Mesenchymal stem cell (in vitro differentiated cells and primary cell): Measurements from ENCODE around the gene IL4I1.

Experiments
- DNase-seq: peaks from one replicate; pipeline ENCODE4 v3.0.0-alpha.2; 2013
- H2AFZ ChIP-seq: one replicate; pipeline ENCODE4 v1.6.1; 2013; ENCODE audit warnings: low read depth, mild to moderate bottlenecking, control low read depth, inconsistent platforms, low read length, moderate library complexity
- H2AK5ac ChIP-seq: 2 replicates; pipeline ENCODE4 v1.6.1; 2013; ENCODE audit warnings: low read length, moderate library complexity, mild to moderate bottlenecking, inconsistent platforms; ENCODE audit not compliant: severe bottlenecking
- H2BK120ac ChIP-seq: one replicate; pipeline ENCODE4 v1.6.1; 2013; ENCODE audit warnings: low read depth, mild to moderate bottlenecking, inconsistent platforms, low read length, moderate library complexity
- H2BK12ac ChIP-seq, 2 experiments: one replicate each; pipeline ENCODE4 v1.6.1; 2013; ENCODE audit warnings: inconsistent platforms in 2 of 2, low read length in 2 of 2, mild to moderate bottlenecking in 2 of 2, moderate library complexity in 2 of 2, control low read depth in 1 of 2
- H2BK15ac ChIP-seq: one replicate; pipeline ENCODE4 v1.6.1; 2013; ENCODE audit warnings: mild to moderate bottlenecking, low read depth, inconsistent platforms; ENCODE audit not compliant: poor library complexity, severe bottlenecking
- H2BK5ac ChIP-seq: 2 replicates; pipeline ENCODE4 v1.6.1; 2013; ENCODE audit warnings: low read depth, mild to moderate bottlenecking, low read length, control low read depth, inconsistent platforms; ENCODE audit not compliant: poor library complexity, severe bottlenecking
- H3K14ac ChIP-seq, 2 experiments: one replicate each; pipeline ENCODE4 v1.6.1; 2013; ENCODE audit warnings: inconsistent platforms in 2 of 2, low read length in 2 of 2, control low read depth in 1 of 2, mild to moderate bottlenecking in 1 of 2, moderate library complexity in 1 of 2
- H3K18ac ChIP-seq, 2 experiments: one replicate each; pipeline ENCODE4 v1.6.1; 2013; ENCODE audit warnings: inconsistent platforms in 2 of 2, low read length in 2 of 2, control low read depth in 1 of 2, low read depth in 1 of 2, mild to moderate bottlenecking in 1 of 2
- H3K23ac ChIP-seq, 2 experiments: one replicate each; pipeline ENCODE4 v1.6.1; 2013; ENCODE audit warnings: inconsistent platforms in 2 of 2, low read length in 2 of 2, mild to moderate bottlenecking in 2 of 2, moderate library complexity in 2 of 2, control low read depth in 1 of 2
- H3K27ac ChIP-seq: 2 replicates; pipeline ENCODE4 v1.5.1; 2013; ENCODE audit warnings: mild to moderate bottlenecking, moderate library complexity, low read length, control low read depth, inconsistent platforms; ENCODE audit not compliant: poor library complexity, severe bottlenecking
- H3K27me3 ChIP-seq, 2 experiments: 2 replicates each; pipeline versions ENCODE4 v1.6.1 to v1.7.0; 2013; ENCODE audit warnings: low read length in 2 of 2, mild to moderate bottlenecking in 2 of 2, moderate library complexity in 2 of 2, control low read depth in 1 of 2, inconsistent platforms in 1 of 2; ENCODE audit not compliant: control insufficient read depth in 1 of 2, insufficient read depth in 1 of 2
- H3K36me3 ChIP-seq, 2 experiments: 2 replicates each; pipeline versions ENCODE4 v1.6.1 to v1.7.0; 2013; ENCODE audit warnings: low read length in 2 of 2, control low read depth in 1 of 2, inconsistent platforms in 1 of 2, low read depth in 1 of 2, mild to moderate bottlenecking in 1 of 2; ENCODE audit not compliant: insufficient read depth in 2 of 2, control insufficient read depth in 1 of 2
- H3K4ac ChIP-seq, 2 experiments: one replicate each; pipeline ENCODE4 v1.6.1; 2013; ENCODE audit warnings: inconsistent platforms in 2 of 2, low read length in 2 of 2, mild to moderate bottlenecking in 2 of 2, moderate library complexity in 2 of 2, control low read depth in 1 of 2, low read depth in 1 of 2
- H3K4me1 ChIP-seq: 2 replicates; pipeline ENCODE4 v1.6.1; 2013; ENCODE audit warnings: low read depth, low read length, control low read depth; ENCODE audit not compliant: control insufficient read depth, insufficient read depth
- H3K4me2 ChIP-seq: 2 replicates; pipeline ENCODE4 v1.6.1; 2013; ENCODE audit warnings: low read length, mild to moderate bottlenecking, inconsistent platforms; ENCODE audit not compliant: poor library complexity, severe bottlenecking
- H3K4me3 ChIP-seq, 2 experiments: 2 replicates each; pipeline versions ENCODE4 v1.5.1 to v1.7.0; 2013; ENCODE audit warnings: low read length in 2 of 2, mild to moderate bottlenecking in 2 of 2, control low read depth in 1 of 2, low read depth in 1 of 2; ENCODE audit not compliant: insufficient read depth in 1 of 2
- H3K79me1 ChIP-seq: replicated peaks from 2 replicates; pipeline ENCODE4 v1.6.1; 2013; ENCODE audit warnings: mild to moderate bottlenecking, control low read depth, low read length, inconsistent platforms; ENCODE audit not compliant: poor library complexity, severe bottlenecking
- H3K9ac ChIP-seq: 2 replicates; pipeline ENCODE4 v1.7.0; 2013; ENCODE audit warnings: mild to moderate bottlenecking, low read length, moderate library complexity
- H3K9me3 ChIP-seq: 2 replicates; pipeline ENCODE4 v1.7.0; 2013; ENCODE audit warnings: mild to moderate bottlenecking, low read length; ENCODE audit not compliant: control insufficient read depth
- H4K8ac ChIP-seq: one replicate; pipeline ENCODE4 v1.6.1; 2013; ENCODE audit warnings: inconsistent platforms, mild to moderate bottlenecking, low read length, moderate library complexity
- H4K91ac ChIP-seq: one replicate; pipeline ENCODE4 v1.6.1; 2013; ENCODE audit warnings: mild to moderate bottlenecking, low read length, inconsistent platforms
- WGBS: methylation state at CpG from one replicate; pipeline ENCODE4 v1.1.7; 2013; ENCODE audit warnings: mixed read lengths; 5-methylcytosine and 5-hydroxymethylcytosine counted together

The IL4I1 gene

DNA sequence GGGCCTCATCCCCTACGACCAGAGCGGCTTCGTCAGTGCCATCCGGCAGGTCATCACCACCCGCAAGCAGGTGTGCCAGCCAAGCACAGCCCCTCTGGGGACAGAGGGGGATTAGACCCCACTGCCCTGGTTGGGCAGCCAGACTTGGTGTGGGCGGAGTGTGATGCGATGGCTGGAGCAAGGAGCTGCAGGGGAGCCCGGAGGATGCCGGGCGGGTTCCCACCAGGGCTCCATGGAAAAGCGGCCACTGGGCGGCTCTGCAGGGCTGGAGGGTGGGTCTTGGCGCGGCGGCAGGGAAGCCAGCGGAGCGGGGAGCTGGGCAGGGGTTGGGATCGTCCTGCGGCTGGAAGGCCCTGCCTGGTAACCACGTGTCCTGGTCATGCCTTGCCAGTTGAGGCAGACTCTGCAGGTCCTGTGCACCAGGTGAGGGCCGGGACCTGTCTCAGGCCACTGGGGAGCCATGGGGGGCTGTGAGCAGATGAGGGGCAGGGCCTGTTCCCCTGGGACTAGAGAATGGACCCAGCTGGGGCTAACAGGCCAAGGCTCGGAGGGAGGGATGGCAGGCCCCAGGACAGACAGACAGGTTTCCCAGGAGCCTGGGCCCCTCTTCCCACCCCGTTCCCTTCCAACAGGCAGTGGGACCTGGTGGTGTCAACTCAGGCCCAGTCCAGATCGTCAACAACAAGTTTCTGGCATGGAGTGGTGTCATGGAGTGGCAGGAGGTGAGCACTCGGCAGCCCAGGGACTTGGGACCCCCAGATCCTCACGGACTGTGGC, 39.4 kb downstream of the IL4I1 start:
- Histone ChIP-seq H2BK12ac (no peak overlapping the region), H2AFZ (no peak overlapping the region), H2BK5ac (no peak overlapping the region), H3K4me2 (no peak overlapping the region), H3K18ac (no peak overlapping the region), H3K4me3 (no peak overlapping the region), H2BK15ac (no peak overlapping the region), H3K79me1 (peaks cover 9% of the 10 kb centered on the region), H3K4ac (no peak overlapping the region), H4K91ac (no peak overlapping the region), H3K14ac (peak overlapping the region in 1 of 2 experiments; percentile 51), H3K27me3 (no peaks in the 10 kb centered on the region), H3K9me3 (no peaks in the 10 kb centered on the region), H2AK5ac (no peak overlapping the region), H3K4me1 (peaks cover 53% of the 10 kb centered on the region), H3K23ac (no peak overlapping the region), H3K27ac (no peak overlapping the region), H2BK120ac (no peak overlapping the region), H3K9ac (no peak overlapping the region), H3K36me3 (peaks cover 60 to 79% of the 10 kb centered on the region in 2 experiments), H4K8ac (no peak overlapping the region)
- 97% methylated on average over 24 of the region's 26 CpGs for WGBS
- DNase-seq = no peak

DNA sequence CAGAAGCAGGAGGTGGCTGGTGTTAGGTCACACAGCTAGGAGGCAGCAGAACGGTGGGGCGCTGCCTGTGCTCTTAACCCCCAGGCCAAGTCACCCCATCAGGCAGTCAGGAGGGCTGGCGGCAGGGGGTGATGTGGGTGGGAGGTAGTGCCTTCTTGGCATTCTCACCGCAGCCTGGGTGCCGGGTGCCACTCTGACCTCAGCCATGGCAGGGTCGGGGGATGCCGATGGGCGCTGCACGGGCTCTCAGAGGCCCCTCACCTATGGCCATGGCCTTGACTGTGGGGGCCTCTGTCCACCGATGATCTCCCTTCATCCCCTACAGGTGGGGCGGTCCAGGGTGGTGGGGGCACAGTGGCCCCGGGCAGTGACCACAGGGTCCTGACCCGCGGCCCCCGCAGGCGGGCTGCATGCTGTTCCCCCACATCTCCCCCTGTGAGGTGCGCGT, 40.1 kb downstream of the IL4I1 start:
- 97% methylated on average over 17 of the region's 18 CpGs for WGBS
- H3K4me2 ChIP-seq = no peak overlapping the region
- peaks cover 55% of the 10 kb centered on the region for H3K4me1 ChIP-seq
- H3K36me3 ChIP-seq = peaks cover 55 to 73% of the 10 kb centered on the region in 2 experiments
- no peak overlapping the region for H2BK15ac ChIP-seq
- no peak overlapping the region for H2AFZ ChIP-seq
- no peak overlapping the region for H3K4me3 ChIP-seq
- H2BK12ac ChIP-seq = no peak overlapping the region
- no peak overlapping the region for H3K23ac ChIP-seq
- no peak for DNase-seq
- H3K18ac ChIP-seq = no peak overlapping the region
- no peaks in the 10 kb centered on the region for H3K27me3 ChIP-seq
- no peak overlapping the region for H3K14ac ChIP-seq
- no peak overlapping the region for H2AK5ac ChIP-seq
- no peak overlapping the region for H3K27ac ChIP-seq
- peaks cover 9% of the 10 kb centered on the region for H3K79me1 ChIP-seq
- H3K9ac ChIP-seq = no peak overlapping the region
- no peak overlapping the region for H2BK5ac ChIP-seq
- H4K8ac ChIP-seq = no peak overlapping the region
- no peak overlapping the region for H2BK120ac ChIP-seq
- H3K9me3 ChIP-seq = no peaks in the 10 kb centered on the region
- H3K4ac ChIP-seq = no peak overlapping the region
- no peak overlapping the region for H4K91ac ChIP-seq

- 92% methylated on average over 18 of the region's 21 CpGs for WGBS
- Histone ChIP-seq H3K27ac (no peak overlapping the region), H4K8ac (no peak overlapping the region)
Measured at GRCh38 chr19:49855676-49856573, 40.8 kb downstream of the IL4I1 start.

DNA sequence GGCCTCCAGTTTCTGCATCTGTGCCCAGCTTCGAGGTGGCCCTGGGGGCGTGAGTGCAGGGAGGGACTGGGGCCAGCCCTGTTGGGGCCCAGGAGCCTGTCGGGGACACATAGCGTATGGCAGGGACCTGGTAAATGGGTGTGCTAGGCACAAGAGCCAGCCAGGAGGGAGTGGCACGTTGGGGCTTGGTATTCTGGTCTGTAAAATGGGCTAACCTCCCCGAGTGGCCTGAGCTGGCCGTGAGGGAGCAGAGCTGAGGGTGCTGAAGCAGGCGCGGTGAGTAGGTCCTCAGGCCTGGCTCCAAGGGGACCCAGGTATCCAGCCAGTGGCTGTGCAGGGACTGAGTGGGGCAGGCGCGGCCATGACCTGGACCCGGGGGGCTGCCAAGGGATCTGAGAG, 41.4 kb downstream of the IL4I1 start:
- H2BK12ac ChIP-seq = no peak overlapping the region
- H3K36me3 ChIP-seq = peaks cover 44 to 59% of the 10 kb centered on the region in 2 experiments
- H3K79me1 ChIP-seq = peaks cover 6% of the 10 kb centered on the region
- no peak overlapping the region for H2BK120ac ChIP-seq
- no peak overlapping the region for H3K27ac ChIP-seq
- no peaks in the 10 kb centered on the region for H3K9me3 ChIP-seq
- H3K4me3 ChIP-seq = no peak overlapping the region
- no peak overlapping the region for H3K14ac ChIP-seq
- H2AFZ ChIP-seq = no peak overlapping the region
- no peak overlapping the region for H3K9ac ChIP-seq
- no peak overlapping the region for H2BK15ac ChIP-seq
- no peaks in the 10 kb centered on the region for H3K27me3 ChIP-seq
- H4K8ac ChIP-seq = no peak overlapping the region
- no peak for DNase-seq
- no peak overlapping the region for H2BK5ac ChIP-seq
- H3K23ac ChIP-seq = no peak overlapping the region
- peak overlapping the region; percentile 43 for H4K91ac ChIP-seq
- no peak overlapping the region for H2AK5ac ChIP-seq
- 94% methylated on average over 12 of the region's 12 CpGs for WGBS
- no peak overlapping the region for H3K18ac ChIP-seq
- no peak overlapping the region for H3K4ac ChIP-seq
- H3K4me1 ChIP-seq = peaks cover 50% of the 10 kb centered on the region
- no peak overlapping the region for H3K4me2 ChIP-seq

More at GRCh38 chr19:49855676-49856573, 40.8 kb downstream of the IL4I1 start:
- H3K4me2 ChIP-seq = no peak overlapping the region
- no peak overlapping the region for H2AK5ac ChIP-seq
- no peak overlapping the region for H3K14ac ChIP-seq
- H3K27me3 ChIP-seq = no peaks in the 10 kb centered on the region
- no peak overlapping the region for H3K4ac ChIP-seq
- no peak overlapping the region for H2BK12ac ChIP-seq
- no peak overlapping the region for H2BK5ac ChIP-seq
- no peaks in the 10 kb centered on the region for H3K9me3 ChIP-seq
- H3K18ac ChIP-seq = no peak overlapping the region
- peaks cover 9% of the 10 kb centered on the region for H3K79me1 ChIP-seq
- H2BK120ac ChIP-seq = no peak overlapping the region
- no peak overlapping the region for H4K91ac ChIP-seq
- no peak overlapping the region for H2BK15ac ChIP-seq
- peaks cover 55% of the 10 kb centered on the region for H3K4me1 ChIP-seq
- no peak overlapping the region for H3K23ac ChIP-seq
- H3K4me3 ChIP-seq = no peak overlapping the region
- H2AFZ ChIP-seq = no peak overlapping the region
- no peak for DNase-seq
- H3K36me3 ChIP-seq = peaks cover 51 to 66% of the 10 kb centered on the region in 2 experiments
- no peak overlapping the region for H3K9ac ChIP-seq
